Measurements from ENCODE around the gene CHGA. TPM values are rescaled to one million over a fixed set of nuclear protein-coding genes. Genes with fewer than 3 reads are reported as not detected.

CHGA gene, protein sequence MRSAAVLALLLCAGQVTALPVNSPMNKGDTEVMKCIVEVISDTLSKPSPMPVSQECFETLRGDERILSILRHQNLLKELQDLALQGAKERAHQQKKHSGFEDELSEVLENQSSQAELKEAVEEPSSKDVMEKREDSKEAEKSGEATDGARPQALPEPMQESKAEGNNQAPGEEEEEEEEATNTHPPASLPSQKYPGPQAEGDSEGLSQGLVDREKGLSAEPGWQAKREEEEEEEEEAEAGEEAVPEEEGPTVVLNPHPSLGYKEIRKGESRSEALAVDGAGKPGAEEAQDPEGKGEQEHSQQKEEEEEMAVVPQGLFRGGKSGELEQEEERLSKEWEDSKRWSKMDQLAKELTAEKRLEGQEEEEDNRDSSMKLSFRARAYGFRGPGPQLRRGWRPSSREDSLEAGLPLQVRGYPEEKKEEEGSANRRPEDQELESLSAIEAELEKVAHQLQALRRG
- total RNA-seq (ENCODE audit: low replicate concordance): 1,527 and 3,424 TPM in 2 replicates
- long read RNA-seq, transcript CHGA-201 (8 exons, 2,063 nt): major isoform, 27 of 210 reads
- long read RNA-seq, partial matches to known transcripts: 148 of 210 reads
- long read RNA-seq, other reads (novel, unspliced or antisense): 35 of 210 reads

DNA sequence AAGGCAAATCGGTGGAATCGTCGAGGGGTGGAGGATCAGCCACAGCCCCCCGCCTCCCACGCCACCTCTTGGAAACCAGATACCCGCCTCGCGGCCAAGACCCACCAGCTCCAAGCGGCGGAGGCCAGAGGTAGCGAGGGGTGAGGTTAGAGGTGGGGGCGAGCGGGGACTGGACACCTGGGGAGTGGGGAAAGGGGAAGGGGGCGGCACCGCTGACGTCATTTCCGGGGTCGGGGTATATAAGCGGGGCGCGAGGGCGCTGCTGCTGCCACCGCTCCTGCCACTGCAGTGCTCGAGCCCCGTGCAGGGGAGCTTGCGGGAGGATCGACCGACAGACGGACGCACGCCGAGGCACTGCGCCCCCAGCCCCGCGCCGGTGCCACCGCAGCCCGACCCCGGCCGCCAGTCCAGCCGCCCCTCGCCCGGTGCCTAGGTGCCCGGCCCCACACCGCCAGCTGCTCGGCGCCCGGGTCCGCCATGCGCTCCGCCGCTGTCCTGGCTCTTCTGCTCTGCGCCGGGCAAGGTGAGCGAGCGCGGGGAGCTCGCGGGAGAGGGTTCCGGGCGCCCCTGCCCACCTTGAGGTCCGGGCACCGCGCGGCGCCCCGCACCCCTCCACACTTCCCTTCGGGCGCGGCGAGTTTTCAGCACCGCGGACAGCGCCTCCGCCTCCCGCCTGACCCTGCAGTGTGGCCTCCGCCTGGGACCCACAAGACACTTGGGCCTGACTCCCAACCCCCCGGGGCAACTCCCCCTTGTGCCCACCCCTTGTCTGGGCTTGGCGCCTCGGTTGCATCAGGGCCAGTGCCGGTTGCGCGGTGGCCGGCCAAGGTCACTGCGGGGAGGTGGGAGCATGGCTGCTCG is at the start of gene CHGA:
CHGA (plus strand) TSS at position 268 of the 861 bp plus-strand sequence; CDS start at position 478, 210 bp downstream.
- Mint-ChIP-seq H3K9me3 (no peaks in the 10 kb centered on the region), H3K27me3 (peaks cover 66% of the 10 kb centered on the region), H3K36me3 (no peaks in the 10 kb centered on the region), H3K4me1 (ENCODE audit: unreplicated experiment) (peaks cover 5% of the 10 kb centered on the region), H3K27ac (peak within 1 kb of the TSS; percentile 93), H3K4me3 (peak within 1 kb of the TSS; percentile 86)
- peak; percentile 83 for DNase-seq (ENCODE audit: extremely low spot score, unreplicated experiment)
- TF ChIP-seq, protein P1, sequence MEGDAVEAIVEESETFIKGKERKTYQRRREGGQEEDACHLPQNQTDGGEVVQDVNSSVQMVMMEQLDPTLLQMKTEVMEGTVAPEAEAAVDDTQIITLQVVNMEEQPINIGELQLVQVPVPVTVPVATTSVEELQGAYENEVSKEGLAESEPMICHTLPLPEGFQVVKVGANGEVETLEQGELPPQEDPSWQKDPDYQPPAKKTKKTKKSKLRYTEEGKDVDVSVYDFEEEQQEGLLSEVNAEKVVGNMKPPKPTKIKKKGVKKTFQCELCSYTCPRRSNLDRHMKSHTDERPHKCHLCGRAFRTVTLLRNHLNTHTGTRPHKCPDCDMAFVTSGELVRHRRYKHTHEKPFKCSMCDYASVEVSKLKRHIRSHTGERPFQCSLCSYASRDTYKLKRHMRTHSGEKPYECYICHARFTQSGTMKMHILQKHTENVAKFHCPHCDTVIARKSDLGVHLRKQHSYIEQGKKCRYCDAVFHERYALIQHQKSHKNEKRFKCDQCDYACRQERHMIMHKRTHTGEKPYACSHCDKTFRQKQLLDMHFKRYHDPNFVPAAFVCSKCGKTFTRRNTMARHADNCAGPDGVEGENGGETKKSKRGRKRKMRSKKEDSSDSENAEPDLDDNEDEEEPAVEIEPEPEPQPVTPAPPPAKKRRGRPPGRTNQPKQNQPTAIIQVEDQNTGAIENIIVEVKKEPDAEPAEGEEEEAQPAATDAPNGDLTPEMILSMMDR (conservative IDR thresholded peaks at IDR 0.05): no peak

DNA sequence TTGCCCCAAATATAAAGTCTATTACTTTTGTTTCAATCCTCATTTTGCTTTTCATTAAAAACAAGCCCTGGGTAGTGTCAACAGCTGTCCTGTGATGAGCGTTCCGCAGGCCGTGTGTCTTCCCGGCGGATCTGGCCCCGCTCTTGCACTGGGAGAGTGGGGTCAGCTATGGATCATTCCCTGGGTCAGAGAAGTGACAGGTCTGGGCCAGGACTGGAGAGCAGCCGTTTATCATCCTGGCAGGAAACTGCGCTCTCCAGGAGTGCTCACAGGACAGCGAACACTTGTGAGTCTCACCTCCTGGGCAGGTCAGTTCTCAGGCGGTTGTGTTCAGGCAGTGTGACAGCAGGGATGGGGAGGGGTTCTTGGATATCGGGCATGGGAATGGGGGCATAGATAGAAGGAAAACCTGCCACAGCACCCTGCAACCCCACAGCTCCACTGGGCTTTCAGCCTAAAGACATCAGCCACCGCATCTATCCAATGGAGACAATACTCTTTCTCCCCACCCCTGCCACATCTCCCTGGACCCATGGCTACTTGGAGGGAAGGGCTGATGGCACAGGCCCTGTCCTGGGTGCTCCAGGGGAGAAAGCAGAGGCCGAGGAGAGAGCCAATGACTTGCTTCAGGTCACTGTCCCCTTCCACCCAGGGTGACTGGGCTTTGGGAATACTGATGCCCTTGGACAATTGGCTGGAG is 47.8 kb upstream of the CHGA start:
- TF ChIP-seq, protein P1 (conservative IDR thresholded peaks at IDR 0.05): no peak
- peaks cover 23% of the 10 kb centered on the region for H3K4me1 Mint-ChIP-seq (ENCODE audit: unreplicated experiment)
- no peak overlapping the region for H3K4me3 Mint-ChIP-seq
- H3K9me3 Mint-ChIP-seq: no peaks in the 10 kb centered on the region
- H3K36me3 Mint-ChIP-seq: no peaks in the 10 kb centered on the region
- no peak for DNase-seq (ENCODE audit: extremely low spot score, unreplicated experiment)
- no peak overlapping the region for H3K27ac Mint-ChIP-seq
- H3K27me3 Mint-ChIP-seq: peaks cover 43% of the 10 kb centered on the region

DNA sequence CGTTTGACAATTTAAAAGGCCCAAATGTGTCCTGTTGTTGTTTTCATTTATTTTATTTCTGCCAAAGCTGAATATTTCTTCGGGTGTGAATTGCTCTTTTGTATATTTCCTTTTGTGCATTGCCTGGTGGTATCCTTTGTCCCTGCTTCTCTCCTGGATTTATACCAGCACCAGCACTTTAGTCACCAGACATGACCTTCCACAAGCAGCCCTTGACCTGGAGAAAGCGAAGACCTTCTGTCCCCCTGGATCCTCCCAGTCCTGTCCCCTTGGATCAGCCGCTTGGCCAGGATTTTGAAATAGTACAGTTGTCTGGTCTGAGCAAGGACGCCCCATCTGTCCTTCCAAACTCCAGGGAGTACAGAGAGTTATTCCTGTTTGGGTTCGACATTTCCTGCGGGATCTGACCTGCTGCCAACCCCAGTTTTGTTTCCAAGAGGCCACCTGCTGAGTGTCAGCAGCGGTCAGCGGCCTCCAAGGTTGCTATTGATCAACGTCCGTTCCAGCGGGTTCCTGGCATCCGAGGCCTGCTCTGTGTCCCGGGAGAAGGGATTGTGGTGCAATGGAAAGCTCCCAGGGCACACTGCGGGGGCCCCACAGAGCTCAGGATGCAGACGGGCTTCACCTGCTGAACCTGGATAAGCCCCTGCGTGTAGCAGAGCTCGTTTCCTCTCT is 45.1 kb upstream of the CHGA start:
- Mint-ChIP-seq H3K9me3 (no peaks in the 10 kb centered on the region), H3K4me3 (no peak overlapping the region), H3K27ac (peak overlapping the region; percentile 2), H3K36me3 (no peaks in the 10 kb centered on the region), H3K27me3 (peaks cover 56% of the 10 kb centered on the region), H3K4me1 (ENCODE audit: unreplicated experiment) (peaks cover 23% of the 10 kb centered on the region)
- DNase-seq (ENCODE audit: extremely low spot score, unreplicated experiment): no peak
- TF ChIP-seq, protein P1 (conservative IDR thresholded peaks at IDR 0.05): no peak

DNA sequence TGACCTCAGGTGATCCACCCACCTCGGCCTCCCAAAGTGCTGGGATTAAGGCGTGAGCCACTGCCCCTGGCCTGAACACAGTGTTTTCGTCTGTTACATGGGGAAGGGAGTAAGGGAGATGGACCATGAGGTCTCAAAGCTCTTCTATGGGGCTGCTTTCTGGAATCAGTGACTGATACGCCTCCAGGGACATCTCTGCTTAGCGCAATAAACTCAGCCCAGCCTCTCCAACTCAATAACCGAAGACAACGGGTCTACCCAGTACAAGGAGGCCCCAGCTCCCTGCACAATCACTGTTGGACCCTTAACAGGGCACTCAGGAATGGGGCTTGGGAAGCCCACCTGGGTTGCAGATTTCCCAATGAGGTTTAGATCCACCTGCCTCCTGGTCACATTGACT is 42.6 kb upstream of the CHGA start:
- peaks cover 55% of the 10 kb centered on the region for H3K27me3 Mint-ChIP-seq
- TF ChIP-seq, protein P1 (conservative IDR thresholded peaks at IDR 0.05): no peak
- no peak overlapping the region for H3K27ac Mint-ChIP-seq
- no peaks in the 10 kb centered on the region for H3K36me3 Mint-ChIP-seq
- H3K4me1 Mint-ChIP-seq (ENCODE audit: unreplicated experiment): peaks cover 13% of the 10 kb centered on the region
- no peaks in the 10 kb centered on the region for H3K9me3 Mint-ChIP-seq
- H3K4me3 Mint-ChIP-seq: no peak overlapping the region
- DNase-seq (ENCODE audit: extremely low spot score, unreplicated experiment): no peak
